ENCODE results near the gene CDHR5. TPM values are rescaled to one million over a fixed set of nuclear protein-coding genes. Genes with fewer than 3 reads are reported as not detected.
A peak's percentile ranks its signal among the peaks of the same experiment; 100 is the strongest.
"Not testable (repeated sequence)": the region's sequence is repeated elsewhere in the genome, so short reads cannot be mapped to it uniquely, and the experiment has no call there.

CDHR5 gene
- total RNA-seq, 1 donor from 2014 or later, result not detected

- DNase-seq (no peak), ATAC-seq (no peak)
- H3K36me3 ChIP-seq, result no peaks in the 10 kb centered on the region
- H3K27me3 ChIP-seq, result no peaks in the 10 kb centered on the region
- H3K9me3 ChIP-seq, result no peaks in the 10 kb centered on the region
- intact Hi-C loops (cut with DNase I), result no loop called here
- H3K4me1 ChIP-seq, result peaks cover 32% of the 10 kb centered on the region
- TF ChIP-seq, protein P1, sequence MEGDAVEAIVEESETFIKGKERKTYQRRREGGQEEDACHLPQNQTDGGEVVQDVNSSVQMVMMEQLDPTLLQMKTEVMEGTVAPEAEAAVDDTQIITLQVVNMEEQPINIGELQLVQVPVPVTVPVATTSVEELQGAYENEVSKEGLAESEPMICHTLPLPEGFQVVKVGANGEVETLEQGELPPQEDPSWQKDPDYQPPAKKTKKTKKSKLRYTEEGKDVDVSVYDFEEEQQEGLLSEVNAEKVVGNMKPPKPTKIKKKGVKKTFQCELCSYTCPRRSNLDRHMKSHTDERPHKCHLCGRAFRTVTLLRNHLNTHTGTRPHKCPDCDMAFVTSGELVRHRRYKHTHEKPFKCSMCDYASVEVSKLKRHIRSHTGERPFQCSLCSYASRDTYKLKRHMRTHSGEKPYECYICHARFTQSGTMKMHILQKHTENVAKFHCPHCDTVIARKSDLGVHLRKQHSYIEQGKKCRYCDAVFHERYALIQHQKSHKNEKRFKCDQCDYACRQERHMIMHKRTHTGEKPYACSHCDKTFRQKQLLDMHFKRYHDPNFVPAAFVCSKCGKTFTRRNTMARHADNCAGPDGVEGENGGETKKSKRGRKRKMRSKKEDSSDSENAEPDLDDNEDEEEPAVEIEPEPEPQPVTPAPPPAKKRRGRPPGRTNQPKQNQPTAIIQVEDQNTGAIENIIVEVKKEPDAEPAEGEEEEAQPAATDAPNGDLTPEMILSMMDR (IDR thresholded peaks at IDR 0.05), result no peak
- no peak overlapping the region for H3K27ac ChIP-seq
- H3K4me3 ChIP-seq, result peak overlapping the region; percentile 70
Measured at GRCh38 chr11:574632-575312, 50.0 kb downstream of the CDHR5 start.

DNA sequence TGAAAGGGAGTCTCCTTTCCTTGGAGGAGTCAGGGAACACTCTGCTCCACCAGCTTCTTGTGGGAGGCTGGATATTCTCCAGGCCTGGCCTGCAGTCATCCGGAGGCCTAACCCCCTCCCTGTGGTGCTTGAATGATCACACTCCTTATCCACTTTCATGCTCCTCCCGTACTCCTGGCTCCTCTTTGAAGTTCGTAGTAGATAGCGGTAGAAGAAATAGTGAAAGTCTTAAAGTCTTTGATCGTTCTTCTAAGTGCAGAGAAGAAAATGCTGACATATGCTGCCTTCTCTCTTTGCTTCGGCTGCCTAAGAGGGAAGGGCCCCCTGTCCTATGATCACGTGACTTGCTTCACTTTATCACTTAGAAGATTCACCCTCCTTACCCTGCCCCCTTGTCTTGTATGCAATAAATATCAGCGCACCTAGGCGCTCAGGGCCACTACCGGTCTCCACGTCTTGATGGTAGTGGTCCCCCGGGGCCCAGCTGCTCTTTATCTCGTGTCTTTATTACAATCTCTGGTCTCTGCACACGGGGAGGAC is 50.7 kb downstream of the CDHR5 start:
- ATAC-seq; intact Hi-C loops (cut with DNase I); H3K27me3 ChIP-seq; H3K36me3 ChIP-seq; H3K27ac ChIP-seq; DNase-seq; H3K9me3 ChIP-seq: not testable (repeated sequence)
- Histone ChIP-seq H3K4me3 (peak overlapping the region; percentile 70), H3K4me1 (peaks cover 37% of the 10 kb centered on the region)

GRCh38 chr11:573146-573759 is 51.5 kb downstream of the CDHR5 start:
- intact Hi-C loops (cut with DNase I), result no loop called here
- Histone ChIP-seq H3K4me3 (no peak overlapping the region), H3K4me1 (peaks cover 33% of the 10 kb centered on the region), H3K9me3 (no peaks in the 10 kb centered on the region), H3K36me3 (no peaks in the 10 kb centered on the region), H3K27ac (peak overlapping the region; percentile 36), H3K27me3 (no peaks in the 10 kb centered on the region)
- DNase-seq (no peak), ATAC-seq (peak; percentile 2)
- TF ChIP-seq, protein P1 (IDR thresholded peaks at IDR 0.05), result no peak

GRCh38 chr11:571802-572185 is 53.0 kb downstream of the CDHR5 start:
- no peak overlapping the region for H3K27ac ChIP-seq
- H3K27me3 ChIP-seq, result no peaks in the 10 kb centered on the region
- intact Hi-C loops (cut with DNase I), result no loop called here
- ATAC-seq (no peak), DNase-seq (no peak)
- H3K4me3 ChIP-seq, result no peak overlapping the region
- TF ChIP-seq, protein P1 (IDR thresholded peaks at IDR 0.05), result no peak
- H3K36me3 ChIP-seq, result no peaks in the 10 kb centered on the region
- no peaks in the 10 kb centered on the region for H3K9me3 ChIP-seq
- peaks cover 21% of the 10 kb centered on the region for H3K4me1 ChIP-seq

DNA sequence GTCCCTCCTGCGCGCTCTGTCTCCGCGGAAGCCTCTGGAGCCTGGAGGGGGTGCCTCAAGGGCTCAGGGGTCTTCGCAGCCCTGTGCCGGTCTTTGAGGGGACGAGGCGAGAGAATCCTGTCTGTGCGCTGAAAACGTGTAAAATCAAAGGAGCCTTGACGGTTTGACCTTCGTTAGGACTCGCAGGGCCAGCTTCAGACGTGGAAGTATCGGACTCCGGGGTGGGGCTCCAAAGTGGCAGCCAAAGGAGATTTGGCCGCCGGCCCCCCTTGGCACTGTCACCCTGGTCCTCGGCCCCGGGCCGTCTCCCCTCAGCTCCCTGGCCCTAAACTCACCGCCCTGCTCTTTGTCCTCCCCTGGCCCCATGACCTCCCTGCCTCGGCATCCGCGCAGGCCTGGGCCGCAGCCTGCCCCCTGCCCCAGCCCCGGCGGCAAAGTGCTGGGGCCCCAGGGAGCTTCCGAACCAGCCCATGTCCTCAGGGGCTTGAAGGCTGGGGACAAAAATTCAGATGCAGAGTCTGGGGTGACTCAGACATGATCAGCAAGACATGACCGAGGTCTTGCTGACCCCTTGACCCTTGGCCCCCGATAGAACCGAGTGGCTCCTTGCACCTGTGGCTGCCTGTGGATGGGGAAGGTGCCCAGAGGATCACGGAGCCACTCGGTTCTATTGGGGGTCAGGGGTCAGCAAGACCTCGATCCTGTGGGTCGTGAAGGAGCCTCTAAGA is 55.4 kb downstream of the CDHR5 start:
- no peaks in the 10 kb centered on the region for H3K36me3 ChIP-seq
- no peaks in the 10 kb centered on the region for H3K9me3 ChIP-seq
- H3K4me1 ChIP-seq, result peaks cover 13% of the 10 kb centered on the region
- peak overlapping the region; percentile 77 for H3K27ac ChIP-seq
- H3K4me3 ChIP-seq, result peak overlapping the region; percentile 56
- DNase-seq (no peak), ATAC-seq (no peak)
- intact Hi-C loops (cut with DNase I), result no loop called here
- TF ChIP-seq, protein P1 (IDR thresholded peaks at IDR 0.05), result no peak
- H3K27me3 ChIP-seq, result no peaks in the 10 kb centered on the region

Data from upper lobe of right lung (tissue), 1 donor.